HG03097 (cell line): Measurements from ENCODE around the gene PHF21B.
"Not testable (repeated sequence)": the region's sequence is repeated elsewhere in the genome, so short reads cannot be mapped to it uniquely, and the experiment has no call there.

Source experiments
- ATAC-seq: cut with Tn5 transposase; IDR thresholded peaks from one replicate; pipeline ENCODE4 v1.9.1; 2021; ENCODE audit not compliant: unreplicated experiment, low FRiP score

The PHF21B gene

DNA sequence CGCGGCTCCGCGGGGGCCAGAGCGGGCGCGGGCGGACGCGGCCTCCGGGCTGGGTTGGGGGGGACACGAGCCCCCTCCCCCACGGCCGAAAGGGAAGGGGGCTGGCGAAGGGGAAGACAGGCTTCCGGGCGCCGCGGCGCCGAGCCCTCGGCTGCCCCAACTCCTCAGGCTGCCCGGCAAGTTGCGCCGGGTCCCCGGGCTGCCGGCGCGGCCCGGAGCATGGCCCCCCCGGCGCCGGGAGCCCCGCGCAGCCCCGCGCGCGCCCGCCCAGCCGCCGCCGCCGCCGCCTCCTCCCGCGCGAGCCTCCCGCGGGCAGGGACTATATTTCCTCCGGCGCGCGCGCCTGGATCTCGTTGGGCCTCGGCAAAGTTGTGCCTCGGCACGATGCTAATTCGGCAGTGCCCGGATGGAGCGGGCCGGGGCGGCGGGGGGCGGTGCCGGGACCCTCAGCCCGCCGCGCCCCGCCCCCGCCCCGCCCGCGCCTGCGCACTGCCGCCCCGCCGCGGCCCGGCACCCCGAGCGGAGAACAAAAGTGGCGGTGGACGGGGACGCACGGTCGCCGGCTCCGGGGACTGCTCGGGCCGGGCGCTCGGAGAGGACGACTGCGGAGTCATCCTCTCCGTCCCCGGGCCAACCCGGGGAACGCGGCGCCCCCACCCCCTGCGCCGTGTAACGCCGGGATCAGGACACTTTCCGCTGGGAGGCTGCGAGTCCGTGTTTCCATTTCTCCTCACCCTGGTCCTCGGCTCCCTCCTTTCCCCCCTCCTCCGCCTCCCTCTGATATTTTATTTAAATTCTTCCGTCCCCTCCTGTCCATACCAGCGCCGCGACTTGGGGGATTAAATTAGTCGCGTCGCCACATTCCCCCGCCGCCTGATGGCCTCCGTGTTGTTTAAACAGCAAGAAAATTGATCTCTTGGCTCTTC, at the start of gene PHF21B:
TSS of gene PHF21B (minus strand) at position 400 of the 926 bp plus-strand sequence. CDS start 456 bp downstream, outside the sequence.
- no peak for ATAC-seq

DNA sequence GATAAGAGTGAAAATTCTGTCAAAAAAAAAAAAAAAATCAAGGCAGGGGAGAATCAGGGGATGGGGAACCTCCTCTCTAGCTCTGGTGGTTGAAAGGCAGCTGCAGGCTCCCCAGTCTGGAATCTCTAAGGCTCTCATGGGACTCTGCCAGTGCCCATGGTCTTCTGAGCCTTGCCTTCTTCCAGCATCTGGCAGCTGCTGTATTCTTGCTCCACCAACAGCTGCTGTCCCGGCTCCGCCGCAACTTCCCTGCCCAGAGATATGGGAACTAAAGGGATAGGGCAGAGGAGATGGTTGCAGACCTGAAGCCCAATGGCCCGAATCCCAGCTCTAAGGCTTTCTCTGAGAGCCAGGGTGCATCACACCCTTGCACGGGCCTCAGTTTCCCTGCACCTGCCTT, 49.5 kb upstream of the PHF21B start:
- no peak for ATAC-seq

DNA sequence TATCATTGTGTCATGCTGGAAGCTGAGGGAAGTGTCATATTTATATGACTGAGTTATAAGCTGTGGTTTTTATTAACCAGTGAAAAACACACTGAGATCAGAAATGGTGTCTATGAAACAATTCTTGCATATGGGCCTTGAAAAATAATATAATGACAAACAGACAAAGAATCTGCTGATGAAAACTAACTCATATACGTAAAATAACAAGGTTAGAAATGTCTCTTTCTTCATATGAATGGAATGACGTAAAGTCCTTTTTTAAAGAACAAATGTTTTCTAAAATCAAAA, 48.8 kb upstream of the PHF21B start:
- ATAC-seq: no peak

DNA sequence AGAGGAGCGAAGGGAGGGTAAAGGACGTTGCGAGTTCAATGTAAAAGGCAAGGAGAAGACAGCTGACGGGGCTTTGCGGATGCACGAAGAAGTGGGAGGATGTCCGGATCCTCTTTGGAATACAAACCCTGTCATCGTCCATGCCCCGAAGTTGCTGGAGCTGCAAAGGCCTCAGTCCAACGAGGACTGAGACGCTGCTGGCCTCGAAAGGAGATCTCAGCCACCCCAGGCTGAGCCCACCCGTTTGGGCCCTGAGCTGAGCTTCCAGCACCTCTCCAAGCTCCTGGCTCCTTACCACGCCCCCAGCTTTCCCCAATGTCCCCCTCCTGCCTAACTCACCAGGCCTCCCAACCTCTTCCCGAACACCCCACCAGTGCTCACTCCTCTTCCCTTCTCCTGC, 46.1 kb upstream of the PHF21B start:
- ATAC-seq: no peak

DNA sequence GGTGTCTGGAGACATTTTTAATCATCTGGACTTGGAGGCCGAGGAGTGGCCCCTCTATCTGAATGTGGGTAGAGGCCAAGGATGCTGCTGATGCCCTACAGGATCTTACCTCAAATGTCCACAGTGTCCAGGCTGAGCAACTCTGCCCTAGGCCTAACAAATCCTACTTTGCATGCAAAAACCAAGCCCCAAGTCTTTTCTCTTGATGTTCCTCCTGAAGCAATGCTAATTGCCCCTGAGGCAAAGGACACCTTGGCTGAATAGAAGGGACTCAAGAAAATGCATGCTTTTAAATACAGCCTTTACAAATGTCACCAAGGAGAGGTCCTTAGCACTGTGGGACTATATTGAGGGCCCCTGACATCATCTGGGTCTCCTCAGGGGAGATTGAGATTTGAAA, 43.8 kb upstream of the PHF21B start:
- ATAC-seq: no peak

DNA sequence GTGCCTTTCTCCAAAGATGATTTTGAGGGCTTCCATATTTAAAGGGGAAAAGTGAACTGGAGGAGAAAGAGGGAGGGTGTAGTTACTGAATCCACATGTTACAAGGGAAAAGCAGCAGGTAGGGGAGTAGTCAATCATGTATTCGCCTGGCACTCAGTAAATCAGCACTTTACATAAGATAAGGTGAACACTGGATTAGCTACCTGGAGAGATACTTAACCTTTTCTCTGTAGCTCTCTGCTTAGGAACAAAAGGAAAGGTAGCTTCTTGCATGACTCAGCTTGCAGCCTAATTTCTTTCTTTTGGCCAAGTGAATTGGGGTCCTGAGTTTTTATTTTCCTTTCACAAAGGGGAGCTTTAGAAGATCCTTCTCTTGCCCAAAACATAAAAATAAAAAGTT, 43.3 kb upstream of the PHF21B start:
- no peak for ATAC-seq

DNA sequence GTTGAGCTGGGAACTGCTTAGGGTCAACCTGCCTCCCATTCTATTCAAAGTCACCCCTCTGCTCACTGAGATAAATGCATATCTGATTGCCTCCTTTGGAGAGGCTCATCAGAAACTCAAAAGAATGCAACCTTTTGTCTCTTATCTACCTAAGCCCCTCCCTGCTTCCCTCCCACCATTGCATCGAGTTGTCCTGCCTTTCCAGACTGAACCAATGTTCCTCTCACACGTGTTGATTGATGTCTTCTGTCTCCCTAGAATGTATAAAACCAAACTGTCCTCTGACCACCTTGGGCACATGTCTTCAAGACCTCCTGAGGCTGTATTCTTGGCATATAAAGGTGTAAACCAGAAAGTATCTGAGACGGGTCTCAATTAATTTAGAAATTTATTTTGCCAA, 42.9 kb upstream of the PHF21B start:
- ATAC-seq: not testable (repeated sequence)

DNA sequence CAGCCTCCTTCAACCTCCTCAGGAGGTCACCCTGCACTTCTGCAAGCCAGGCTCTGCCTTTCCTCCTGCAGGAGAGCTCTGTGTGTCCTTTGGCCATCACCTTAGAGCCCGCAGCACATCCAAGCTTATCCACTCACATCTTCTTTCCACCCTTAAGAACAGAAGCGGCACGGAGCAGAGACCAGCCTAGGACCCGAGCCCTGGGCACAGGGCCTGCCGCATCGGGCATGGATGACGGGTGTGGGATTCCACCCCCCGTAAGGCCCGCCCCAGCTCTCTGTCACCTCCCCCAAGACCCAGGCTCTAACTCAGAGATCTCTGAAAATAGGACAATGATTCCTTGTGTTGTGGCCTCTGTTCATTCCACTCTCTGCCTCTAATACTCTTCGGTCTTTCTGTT, 42.1 kb upstream of the PHF21B start:
- no peak for ATAC-seq

DNA sequence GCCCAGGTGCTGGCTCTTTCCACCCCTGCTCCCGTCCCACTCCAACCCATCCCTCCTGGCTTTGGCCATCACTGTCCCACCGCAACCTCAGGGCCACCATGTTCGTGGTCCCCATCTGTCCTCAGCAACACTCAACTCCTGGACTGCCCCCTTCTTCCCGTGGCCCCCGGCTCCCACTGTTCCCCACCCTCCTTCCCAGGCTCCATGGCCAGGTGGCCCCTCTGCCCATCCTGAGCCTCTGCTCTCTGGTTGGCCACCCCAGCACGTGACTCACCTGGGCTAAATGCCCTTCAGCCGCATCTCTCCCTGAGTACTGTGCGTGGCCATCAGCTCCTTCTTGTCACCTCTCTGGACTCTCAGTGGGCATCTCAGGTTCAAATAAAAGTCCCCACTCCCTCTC, 41.6 kb upstream of the PHF21B start:
- no peak for ATAC-seq

DNA sequence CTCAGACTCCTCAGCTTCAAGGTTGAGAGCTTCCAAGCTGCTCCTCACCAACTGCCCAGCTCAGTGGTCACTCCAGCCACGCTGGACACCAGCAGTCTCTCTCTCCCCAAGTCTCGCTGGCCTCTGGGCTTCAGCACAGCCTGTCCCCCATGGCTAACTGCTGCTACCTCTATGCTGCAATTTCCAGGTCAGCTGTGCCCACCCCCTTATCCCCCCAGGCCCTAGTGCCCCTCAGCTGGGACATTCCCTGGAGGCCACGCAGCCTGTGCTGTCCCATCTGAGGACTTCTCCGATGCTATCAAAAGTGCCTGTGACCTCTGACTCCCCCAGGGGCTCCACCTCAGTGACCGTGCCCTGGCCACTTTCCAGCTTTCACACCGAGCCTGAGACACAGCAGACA, 37.5 kb upstream of the PHF21B start:
- no peak for ATAC-seq

DNA sequence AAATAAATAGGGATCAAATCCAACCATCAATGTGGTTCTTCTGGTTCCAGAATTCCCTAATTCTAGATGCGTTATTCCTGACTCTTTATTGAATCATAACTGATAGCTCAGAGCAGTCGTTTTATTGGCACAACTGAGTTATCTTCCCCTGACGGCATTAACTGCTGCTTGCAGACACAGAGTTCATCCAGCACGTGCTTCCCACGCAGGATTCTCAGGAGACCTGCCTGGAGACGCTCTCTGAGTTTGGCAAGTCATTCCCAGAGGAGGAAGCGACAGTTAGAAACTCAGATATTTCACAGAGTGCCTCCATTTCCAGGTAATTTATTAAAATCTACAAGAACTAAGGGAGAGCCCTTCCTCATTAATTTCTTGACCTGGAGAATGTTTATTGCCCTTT, 35.4 kb upstream of the PHF21B start:
- no peak for ATAC-seq

DNA sequence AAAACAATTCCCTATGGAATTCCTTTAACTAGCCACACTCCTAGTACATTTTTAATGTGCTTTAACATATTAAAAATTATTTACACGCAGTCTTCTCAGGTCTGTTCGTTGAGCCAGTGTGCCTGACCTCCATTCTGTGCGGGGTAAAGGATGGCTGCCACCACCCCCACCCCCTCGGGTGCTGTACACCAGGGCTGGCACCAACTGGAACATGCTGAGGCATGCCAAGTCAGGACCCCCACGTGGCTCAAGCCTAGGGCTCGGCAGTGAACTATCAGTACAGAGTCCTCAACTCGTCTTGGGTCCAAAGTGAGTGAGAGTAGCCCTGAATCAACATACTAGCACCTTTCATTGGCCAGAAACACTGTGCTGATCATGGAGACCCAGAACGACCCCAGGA, 32.5 kb upstream of the PHF21B start:
- no peak for ATAC-seq

DNA sequence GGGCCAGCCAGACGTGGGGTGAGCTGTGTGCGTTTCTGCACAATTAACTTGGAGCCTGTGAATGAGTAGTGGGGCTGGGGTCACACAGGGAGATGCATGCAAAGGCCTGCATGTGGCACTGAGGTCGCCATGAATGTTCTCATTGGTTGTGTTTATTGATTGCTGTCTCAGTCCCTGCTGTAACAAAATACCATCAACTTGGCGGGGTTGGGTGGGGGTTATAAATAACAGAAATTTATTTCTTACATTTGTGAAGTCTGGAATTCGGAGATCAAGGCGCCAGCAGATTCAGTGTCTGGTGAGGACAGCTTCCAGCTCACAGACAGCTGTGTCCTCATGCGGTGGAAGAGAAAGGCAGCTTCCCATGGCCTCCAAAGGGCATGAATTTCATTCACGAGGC, 29.3 kb upstream of the PHF21B start:
- ATAC-seq: no peak

DNA sequence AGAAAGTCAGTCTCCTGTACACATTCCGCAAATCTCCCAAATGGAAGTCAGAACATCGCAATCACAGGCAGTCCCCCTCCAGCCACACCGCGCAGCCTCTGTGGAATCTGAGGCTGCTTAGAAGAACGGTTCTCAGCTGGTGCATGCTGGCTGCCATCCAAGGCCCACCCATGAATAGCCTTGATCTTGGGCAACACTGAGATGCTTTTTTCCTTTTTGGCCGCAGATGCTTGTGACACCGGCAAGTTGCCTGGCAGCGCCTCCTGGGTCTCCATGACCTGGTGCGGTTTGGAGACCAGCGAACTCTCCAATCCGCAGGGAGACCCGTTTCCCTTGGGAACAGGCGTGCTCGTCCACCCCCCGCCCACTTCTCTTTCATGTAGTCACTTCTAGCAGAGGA, 26.3 kb upstream of the PHF21B start:
- no peak for ATAC-seq

DNA sequence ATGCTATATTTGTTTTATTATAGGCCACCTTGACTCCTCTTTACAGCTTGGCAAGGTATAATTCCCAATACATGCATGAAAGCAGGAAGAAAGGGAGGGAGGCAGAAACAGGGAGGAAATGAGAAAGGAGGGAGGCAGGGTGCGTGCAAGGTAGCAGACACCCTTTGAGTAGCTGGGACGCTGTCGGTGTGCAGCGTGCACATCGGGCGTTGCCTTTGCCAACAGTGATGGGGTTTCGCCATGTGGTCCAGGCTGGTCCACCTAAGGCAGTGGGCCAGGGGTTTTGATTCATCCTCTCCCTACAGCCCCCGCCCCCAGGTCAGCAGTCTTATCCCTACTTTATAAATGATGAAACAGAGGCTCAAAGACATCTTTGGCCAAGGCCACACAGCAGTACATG, 25.0 kb upstream of the PHF21B start:
- no peak for ATAC-seq

DNA sequence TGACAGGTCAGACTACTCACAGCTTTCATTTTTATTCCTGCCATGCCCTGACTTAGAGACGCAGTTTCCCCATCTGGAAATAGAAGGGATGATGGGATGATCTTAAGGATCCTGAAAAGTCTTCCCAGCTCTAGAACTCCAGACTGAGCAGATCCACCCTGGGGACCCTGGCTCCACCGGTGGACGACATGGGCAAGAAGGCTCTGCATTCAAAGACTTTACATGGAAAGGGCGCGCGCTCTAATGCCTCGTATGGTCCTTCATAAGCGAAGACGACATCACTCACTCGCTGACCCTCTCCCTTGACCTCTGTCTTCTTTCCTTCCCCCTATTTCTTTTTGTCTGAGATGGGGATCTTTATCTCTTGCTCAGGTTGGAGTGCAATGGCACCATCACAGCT, 24.4 kb upstream of the PHF21B start:
- no peak for ATAC-seq

DNA sequence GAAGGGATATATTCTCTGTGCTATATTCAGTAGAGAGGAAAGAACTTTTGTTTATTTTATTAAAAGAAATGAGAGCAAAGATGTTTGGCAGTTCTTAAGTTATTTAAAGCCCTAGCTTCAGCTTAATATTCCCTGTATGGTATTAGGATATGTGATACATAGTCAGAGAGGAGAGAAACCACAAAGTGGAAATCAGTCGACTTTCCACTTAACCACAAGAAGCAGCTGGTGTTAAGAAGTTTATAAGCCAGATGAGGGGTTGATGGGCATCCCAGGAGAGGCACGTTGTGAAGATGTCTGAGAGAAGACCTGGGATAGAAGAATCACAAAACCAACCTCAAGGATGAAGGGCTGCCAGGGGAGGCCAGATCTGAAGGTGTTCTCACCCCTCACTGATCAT, 23.3 kb upstream of the PHF21B start:
- ATAC-seq: no peak

DNA sequence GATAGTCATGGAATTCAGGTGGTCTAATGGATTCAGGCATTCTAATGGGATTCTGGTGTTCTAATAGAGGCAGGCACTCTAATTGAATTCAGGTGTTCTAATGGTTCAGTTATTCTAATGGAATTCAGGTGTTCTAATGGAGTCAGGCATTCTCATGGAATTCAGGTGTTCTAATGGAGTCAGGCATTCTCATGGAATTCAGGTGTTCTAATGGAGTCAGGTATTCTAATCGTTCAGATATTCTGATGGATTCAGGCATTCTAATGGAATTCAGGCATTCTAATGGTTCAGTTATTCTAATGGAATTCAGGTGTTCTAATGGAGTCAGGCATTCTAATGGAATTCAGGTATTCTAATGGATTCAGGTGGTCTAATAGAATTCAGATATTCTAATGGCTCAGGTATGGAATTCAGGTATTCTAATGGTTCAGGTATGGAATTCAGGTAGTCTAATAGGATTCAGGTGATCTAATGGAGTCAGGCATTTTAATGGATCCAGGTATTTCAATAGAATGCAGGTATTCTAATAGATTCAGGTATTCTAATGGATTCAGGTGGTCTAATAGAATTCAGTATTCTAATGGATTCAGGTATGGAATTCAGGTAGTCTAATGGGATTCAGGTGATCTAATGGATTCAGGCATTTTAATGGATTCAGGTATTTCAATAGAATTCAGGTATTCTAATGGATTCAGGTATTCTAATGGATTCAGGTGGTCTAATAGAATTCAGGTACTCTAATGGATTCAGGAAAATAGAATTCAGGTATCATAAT, 22.0 kb upstream of the PHF21B start:
- no peak for ATAC-seq

DNA sequence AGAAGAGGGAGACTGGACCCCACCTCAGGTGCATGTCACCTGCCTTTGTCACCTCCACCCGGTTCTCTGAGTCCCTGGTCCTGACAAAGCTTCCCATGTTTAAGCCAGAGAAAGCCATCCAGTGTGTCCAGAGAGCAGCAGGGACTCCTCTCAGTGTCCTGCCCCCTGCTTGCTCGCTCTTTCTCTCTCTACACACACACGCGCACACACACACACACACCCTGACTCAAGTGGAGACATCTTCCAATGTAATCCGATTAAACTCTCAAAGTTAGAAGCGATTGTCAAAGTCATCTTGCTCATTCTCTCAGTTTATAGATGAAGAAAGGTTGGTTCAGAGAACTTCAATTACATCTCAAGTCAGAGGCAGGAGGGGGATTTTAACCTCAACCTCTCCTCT, 19.7 kb upstream of the PHF21B start:
- no peak for ATAC-seq

DNA sequence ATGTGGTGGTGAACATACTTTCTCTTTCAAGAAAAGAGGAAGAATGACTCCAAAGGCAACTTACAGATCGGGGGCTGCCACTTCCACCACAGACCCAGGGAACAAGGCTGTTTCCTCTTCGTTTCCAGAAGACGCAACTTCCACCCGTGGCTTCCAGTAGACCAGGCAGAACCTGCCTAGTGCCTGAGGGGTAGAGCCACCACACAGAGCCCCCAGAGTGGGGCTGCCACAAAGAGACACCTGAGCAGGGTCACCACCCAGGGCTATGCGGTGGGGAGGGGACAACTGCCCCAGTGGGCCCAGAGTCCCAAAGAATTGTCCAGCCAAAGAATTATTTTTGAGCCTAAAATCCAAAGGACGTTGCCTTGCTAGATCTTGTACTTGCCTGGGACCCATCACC, 16.7 kb upstream of the PHF21B start:
- ATAC-seq: no peak

DNA sequence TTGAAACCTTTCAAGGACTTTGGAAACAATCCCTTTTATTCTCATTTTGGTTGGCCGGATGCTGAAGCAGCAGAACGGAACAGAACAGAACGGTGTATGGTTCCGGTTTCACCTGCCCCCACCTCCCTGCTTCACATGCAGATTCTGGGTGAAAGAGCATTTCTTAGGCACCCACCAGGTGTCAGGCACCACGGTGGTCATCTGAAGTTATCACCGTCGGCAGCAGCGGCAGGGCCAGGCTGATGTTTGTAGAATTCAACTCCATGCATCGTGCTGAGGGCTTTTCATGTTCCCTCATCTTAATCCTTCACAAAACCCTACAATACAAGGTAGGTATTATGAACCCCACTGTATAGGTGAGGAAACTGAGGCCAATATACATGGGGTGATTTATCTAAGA, 13.6 kb upstream of the PHF21B start:
- no peak for ATAC-seq
